Adrenal gland (tissue), 5 donors: Measurements from ENCODE around the gene VEGFA.

Source experiments
- POLR2A ChIP-seq, 2 donors: fragments of 450-650 bp; IDR thresholded peaks; one replicate each; pipeline ENCODE4 v1.6.1; 2017; ENCODE audit warnings: antibody characterized with exemption in 2 of 2, mild to moderate bottlenecking in 2 of 2, moderate library complexity in 1 of 2
- TF ChIP-seq, protein P1 (sequence below), 6 experiments: fragments of 450-650 bp in 4 of 6; fragments of 200-600 bp in 2 of 6; sonication (generic) in 1 of 6; IDR thresholded peaks; 1 replicate in 5 of 6; 2 replicates in 1 of 6; pipeline versions ENCODE4 v1.5.1 to v1.8.0; 2016 to 2021; ENCODE audit warnings: antibody characterized with exemption in 6 of 6, mild to moderate bottlenecking in 2 of 6, moderate library complexity in 1 of 6
- donor health status: DM: no; HTN: no; CAD: no.

DNA sequence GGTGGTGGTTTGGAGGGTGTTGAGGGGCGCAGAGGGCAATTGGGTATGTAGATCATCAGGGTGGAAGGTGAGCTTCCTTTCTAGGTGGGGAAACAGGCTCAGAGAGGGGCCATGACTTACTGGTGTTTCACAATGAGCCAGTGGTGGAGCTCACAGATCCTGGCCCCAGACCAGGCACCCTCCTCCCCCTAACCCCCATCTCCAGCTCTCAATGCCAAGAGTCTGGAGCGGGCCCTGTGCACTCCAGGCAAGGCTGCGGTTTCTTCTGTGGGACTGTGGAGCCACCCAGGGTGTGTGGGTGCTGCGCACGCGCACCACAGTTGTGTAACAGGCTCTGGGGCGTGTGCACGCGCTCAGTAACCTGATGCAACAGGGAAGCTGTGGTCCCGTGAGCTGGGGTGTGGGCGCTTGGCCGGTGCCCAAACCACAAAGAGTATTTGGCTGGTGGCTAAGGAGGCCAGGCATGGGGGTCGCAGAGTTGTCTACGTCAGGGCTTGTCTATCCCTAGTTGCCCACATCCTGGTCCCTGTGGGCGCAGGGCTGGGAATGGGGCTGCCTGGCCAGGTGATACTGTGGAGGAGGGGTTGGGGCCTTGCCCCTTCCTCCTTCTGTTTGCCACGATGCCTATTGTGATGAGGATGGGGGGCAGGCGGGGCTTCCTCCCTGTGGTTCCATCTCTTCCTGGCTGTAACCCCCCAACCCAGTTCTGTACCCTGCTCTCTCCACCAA is 44.9 kb upstream of the VEGFA start:
- TF ChIP-seq POLR2A (IDR thresholded peaks at IDR 0.05), result no peak
- TF ChIP-seq, protein P1, sequence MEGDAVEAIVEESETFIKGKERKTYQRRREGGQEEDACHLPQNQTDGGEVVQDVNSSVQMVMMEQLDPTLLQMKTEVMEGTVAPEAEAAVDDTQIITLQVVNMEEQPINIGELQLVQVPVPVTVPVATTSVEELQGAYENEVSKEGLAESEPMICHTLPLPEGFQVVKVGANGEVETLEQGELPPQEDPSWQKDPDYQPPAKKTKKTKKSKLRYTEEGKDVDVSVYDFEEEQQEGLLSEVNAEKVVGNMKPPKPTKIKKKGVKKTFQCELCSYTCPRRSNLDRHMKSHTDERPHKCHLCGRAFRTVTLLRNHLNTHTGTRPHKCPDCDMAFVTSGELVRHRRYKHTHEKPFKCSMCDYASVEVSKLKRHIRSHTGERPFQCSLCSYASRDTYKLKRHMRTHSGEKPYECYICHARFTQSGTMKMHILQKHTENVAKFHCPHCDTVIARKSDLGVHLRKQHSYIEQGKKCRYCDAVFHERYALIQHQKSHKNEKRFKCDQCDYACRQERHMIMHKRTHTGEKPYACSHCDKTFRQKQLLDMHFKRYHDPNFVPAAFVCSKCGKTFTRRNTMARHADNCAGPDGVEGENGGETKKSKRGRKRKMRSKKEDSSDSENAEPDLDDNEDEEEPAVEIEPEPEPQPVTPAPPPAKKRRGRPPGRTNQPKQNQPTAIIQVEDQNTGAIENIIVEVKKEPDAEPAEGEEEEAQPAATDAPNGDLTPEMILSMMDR (IDR thresholded peaks at IDR 0.05), result no peak
